Measurements from ENCODE around the gene MAP3K8.

GRCh38 chr10:30491204-30491915, 57.4 kb downstream of the MAP3K8 start:
- TF ChIP-seq FOXP2 (optimal IDR thresholded peaks at IDR 0.05; ENCODE audit: borderline replicate concordance, extremely low read depth, extremely low read length, insufficient read depth) = no peak
- TF ChIP-seq REST (IDR thresholded peaks at IDR 0.05; ENCODE audit: insufficient read depth in 1 of 2, low read depth in 2 of 2, low read length in 2 of 2) = no peak
- TF ChIP-seq SIN3A (IDR thresholded peaks at IDR 0.05; ENCODE audit: borderline replicate concordance, insufficient read depth, low read length) = no peak
- no peak for TF ChIP-seq POLR2AphosphoS5 (IDR thresholded peaks at IDR 0.05; ENCODE audit: low read depth, low read length)
- TF ChIP-seq TAF1 (IDR thresholded peaks at IDR 0.05; ENCODE audit: borderline replicate concordance, insufficient read depth, low read length) = no peak
